ENCODE results near the gene COL8A1.

COL8A1 gene

DNA sequence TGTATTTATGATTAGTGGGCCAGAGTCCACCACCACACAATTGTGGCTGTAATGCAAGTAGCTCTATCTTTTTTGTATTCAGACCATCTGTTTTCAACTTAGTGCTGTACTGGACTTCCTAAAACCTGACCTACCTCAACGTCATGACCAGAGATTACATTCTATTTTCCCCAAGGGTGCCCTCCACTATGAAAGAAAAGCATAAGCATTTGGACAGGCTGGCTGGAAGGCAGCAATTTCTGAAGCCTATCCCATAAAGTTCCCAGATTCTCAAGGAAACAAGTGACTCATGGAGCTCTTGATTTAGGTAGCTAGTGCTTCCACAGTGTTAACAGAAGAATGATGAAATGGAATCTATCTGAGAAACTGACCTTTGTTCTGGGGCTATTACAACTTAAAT, 75.8 kb downstream of the COL8A1 start:
- no peak for TF ChIP-seq ZFX (IDR thresholded peaks at IDR 0.05)
- TF ChIP-seq, protein P1, sequence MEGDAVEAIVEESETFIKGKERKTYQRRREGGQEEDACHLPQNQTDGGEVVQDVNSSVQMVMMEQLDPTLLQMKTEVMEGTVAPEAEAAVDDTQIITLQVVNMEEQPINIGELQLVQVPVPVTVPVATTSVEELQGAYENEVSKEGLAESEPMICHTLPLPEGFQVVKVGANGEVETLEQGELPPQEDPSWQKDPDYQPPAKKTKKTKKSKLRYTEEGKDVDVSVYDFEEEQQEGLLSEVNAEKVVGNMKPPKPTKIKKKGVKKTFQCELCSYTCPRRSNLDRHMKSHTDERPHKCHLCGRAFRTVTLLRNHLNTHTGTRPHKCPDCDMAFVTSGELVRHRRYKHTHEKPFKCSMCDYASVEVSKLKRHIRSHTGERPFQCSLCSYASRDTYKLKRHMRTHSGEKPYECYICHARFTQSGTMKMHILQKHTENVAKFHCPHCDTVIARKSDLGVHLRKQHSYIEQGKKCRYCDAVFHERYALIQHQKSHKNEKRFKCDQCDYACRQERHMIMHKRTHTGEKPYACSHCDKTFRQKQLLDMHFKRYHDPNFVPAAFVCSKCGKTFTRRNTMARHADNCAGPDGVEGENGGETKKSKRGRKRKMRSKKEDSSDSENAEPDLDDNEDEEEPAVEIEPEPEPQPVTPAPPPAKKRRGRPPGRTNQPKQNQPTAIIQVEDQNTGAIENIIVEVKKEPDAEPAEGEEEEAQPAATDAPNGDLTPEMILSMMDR (conservative IDR thresholded peaks at IDR 0.05), result no peak
- H3K27ac ChIP-seq, result no peak overlapping the region

DNA sequence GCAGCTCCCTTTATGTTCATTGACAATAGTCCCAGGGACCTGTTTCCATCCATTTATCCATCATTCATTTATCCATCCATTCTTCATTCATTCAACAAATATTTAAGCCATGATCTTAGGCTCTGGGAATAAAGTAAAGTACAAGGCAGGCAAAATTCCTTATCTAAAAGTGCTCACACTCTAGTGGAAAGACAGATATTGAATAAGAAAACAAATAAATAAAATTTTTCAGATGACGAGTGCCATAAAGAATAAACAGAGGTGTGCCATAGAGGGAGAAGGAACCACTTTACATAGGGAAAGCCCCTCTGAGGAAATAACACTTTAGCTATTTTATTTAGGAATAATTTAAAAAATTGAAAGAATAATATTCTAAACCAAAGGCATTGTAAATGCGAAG, 76.2 kb downstream of the COL8A1 start:
- no peak for TF ChIP-seq ZFX (IDR thresholded peaks at IDR 0.05)
- TF ChIP-seq, protein P1 (conservative IDR thresholded peaks at IDR 0.05), result no peak
- no peak overlapping the region for H3K27ac ChIP-seq

DNA sequence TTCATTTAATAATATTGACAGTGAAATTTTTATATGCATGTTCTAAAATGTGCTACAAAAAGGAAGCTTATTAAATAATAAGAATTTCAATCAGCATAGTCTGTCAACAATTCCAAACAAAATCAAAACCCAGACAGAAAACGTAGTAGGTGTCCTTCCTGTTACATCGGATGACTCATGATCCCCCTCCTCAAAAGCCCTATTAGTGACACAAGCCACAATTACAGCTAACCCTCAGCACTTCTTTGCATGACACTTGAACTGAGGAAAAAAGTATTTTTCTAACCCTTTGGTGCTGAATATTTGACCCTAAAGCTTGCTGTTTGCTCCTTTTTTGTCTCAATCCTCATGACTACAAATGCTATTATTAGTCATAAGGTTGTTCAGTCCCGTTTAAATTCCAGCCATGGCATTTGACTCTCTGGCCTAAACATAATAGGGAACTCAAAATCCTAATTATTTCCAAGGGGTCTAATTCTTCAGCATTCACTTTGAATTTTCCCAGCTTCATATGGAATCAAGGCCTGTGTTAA, 78.1 kb downstream of the COL8A1 start:
- TF ChIP-seq ZFX (IDR thresholded peaks at IDR 0.05), result no peak
- TF ChIP-seq, protein P1 (conservative IDR thresholded peaks at IDR 0.05), result no peak

GRCh38 chr3:99720985-99721632, 82.7 kb downstream of the COL8A1 start:
- H3K27ac ChIP-seq, result no peak overlapping the region
- TF ChIP-seq, protein P1 (conservative IDR thresholded peaks at IDR 0.05), result no peak
- TF ChIP-seq ZFX (IDR thresholded peaks at IDR 0.05), result no peak

More for the DNA sequence above, 78.1 kb downstream of the COL8A1 start:
- no peak overlapping the region for H3K27ac ChIP-seq

- TF ChIP-seq, protein P1 (conservative IDR thresholded peaks at IDR 0.05), result no peak
- no peak for TF ChIP-seq ZFX (IDR thresholded peaks at IDR 0.05)
- no peak overlapping the region for H3K27ac ChIP-seq
Measured at GRCh38 chr3:99721633-99722007, 83.2 kb downstream of the COL8A1 start.

DNA sequence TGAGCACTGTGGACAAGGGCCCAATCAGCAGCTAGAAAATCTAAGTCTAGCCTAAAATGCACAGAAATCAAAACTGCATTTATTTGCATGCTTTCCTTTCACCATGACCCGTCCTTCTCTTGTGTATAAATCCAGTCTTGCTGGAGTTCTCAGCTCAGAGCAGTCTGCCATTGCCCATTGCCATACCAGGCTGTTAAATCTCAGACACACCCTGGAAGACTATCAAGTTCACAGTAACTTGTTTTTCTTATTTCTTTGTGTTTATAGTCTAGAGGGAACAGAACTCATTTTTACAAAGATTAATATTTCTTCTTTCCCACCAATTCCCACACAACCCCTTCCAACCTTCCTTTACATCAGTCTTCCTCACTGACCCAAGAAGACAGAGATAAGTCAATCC, 85.9 kb downstream of the COL8A1 start:
- H3K27ac ChIP-seq, result no peak overlapping the region
- TF ChIP-seq, protein P1 (conservative IDR thresholded peaks at IDR 0.05), result no peak
- no peak for TF ChIP-seq ZFX (IDR thresholded peaks at IDR 0.05)

DNA sequence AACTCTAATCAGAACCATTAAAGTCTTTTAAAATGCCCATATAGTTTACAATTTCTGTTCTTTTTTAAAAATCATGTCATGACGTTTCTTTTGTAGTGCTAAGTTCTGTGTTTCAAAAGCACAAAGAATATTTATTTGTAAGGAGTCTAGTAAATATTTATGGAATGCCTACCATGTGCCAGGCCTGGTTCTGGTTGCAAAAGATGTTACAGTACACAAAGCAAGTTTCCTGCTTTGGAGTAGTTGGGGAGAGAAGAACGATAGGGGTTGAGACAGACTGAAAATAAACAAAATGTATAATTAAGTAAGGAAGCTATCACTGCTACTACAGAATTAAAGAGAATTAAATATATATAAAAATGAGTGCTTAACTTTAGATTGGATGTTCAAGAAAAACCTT, 92.5 kb downstream of the COL8A1 start:
- H3K27ac ChIP-seq, result no peak overlapping the region
- TF ChIP-seq ZFX (IDR thresholded peaks at IDR 0.05), result no peak
- TF ChIP-seq, protein P1 (conservative IDR thresholded peaks at IDR 0.05), result no peak

Measured in C4-2B (cell line).